GM23338 (cell line): ENCODE measurements around the gene ZFHX2. TPM values are rescaled to one million over a fixed set of nuclear protein-coding genes. Genes with fewer than 3 reads are reported as not detected.
"Not testable (repeated sequence)": the region's sequence is repeated elsewhere in the genome, so short reads cannot be mapped to it uniquely, and the experiment has no call there.

Experiments
- ATAC-seq: fragments of 200-7000 bp; cut with Tn5 transposase; 3 replicates; pipeline ENCODE4 v1.9.1; 2020
- DNase-seq: peaks from one replicate; pipeline ENCODE4 v3.0.0-alpha.2; 2015; ENCODE audit warnings: low spot score
- H2AFZ ChIP-seq: fragments of 200-600 bp; sonication (generic); 2 replicates; pipeline ENCODE4 v1.8.0; 2016; ENCODE audit warnings: antibody characterized with exemption, mild to moderate bottlenecking, moderate library complexity
- H3F3A ChIP-seq: fragments of 200-600 bp; sonication (generic); replicated peaks from 2 replicates; pipeline ENCODE4 v1.8.0; 2017; ENCODE audit warnings: antibody characterized with exemption, mixed run types, low read depth
- H3K27ac ChIP-seq: fragments of 200-600 bp; sonication (generic); 2 replicates; pipeline ENCODE4 v1.6.1; 2016; ENCODE audit warnings: low read depth
- H3K27me3 ChIP-seq: fragments of 200-600 bp; sonication (generic); 2 replicates; pipeline ENCODE4 v1.8.0; 2016; ENCODE audit warnings: mild to moderate bottlenecking, mixed run types, moderate library complexity; ENCODE audit not compliant: insufficient read depth
- H3K36me3 ChIP-seq: fragments of 200-600 bp; sonication (generic); 2 replicates; pipeline ENCODE4 v1.8.0; 2016; ENCODE audit warnings: mild to moderate bottlenecking; ENCODE audit not compliant: insufficient read depth
- H3K4me1 ChIP-seq: fragments of 200-600 bp; sonication (generic); 2 replicates; pipeline ENCODE4 v1.8.0; 2016; ENCODE audit warnings: mild to moderate bottlenecking, moderate library complexity; ENCODE audit not compliant: insufficient read depth
- H3K4me2 ChIP-seq: fragments of 200-600 bp; sonication (generic); 2 replicates; pipeline ENCODE4 v1.7.1; 2017; ENCODE audit warnings: mixed run types
- H3K4me3 ChIP-seq: fragments of 200-600 bp; sonication (generic); 2 replicates; pipeline ENCODE4 v1.6.1; 2016; ENCODE audit warnings: mixed run types
- H3K79me2 ChIP-seq: fragments of 200-600 bp; sonication (generic); replicated peaks from 2 replicates; pipeline ENCODE4 v1.8.0; 2017; ENCODE audit warnings: mild to moderate bottlenecking; ENCODE audit not compliant: insufficient read depth
- H3K9me2 ChIP-seq: fragments of 200-600 bp; sonication (generic); 2 replicates; pipeline ENCODE4 v1.8.0; 2017; ENCODE audit not compliant: insufficient read depth
- H4K20me1 ChIP-seq: fragments of 200-600 bp; sonication (generic); replicated peaks from 2 replicates; pipeline ENCODE4 v1.8.0; 2017; ENCODE audit warnings: mild to moderate bottlenecking; ENCODE audit not compliant: insufficient read depth
- H3K27ac Mint-ChIP-seq: 2 replicates; pipeline ENCODE4 v1.8.0; 2020; ENCODE audit warnings: inconsistent platforms, mild to moderate bottlenecking, moderate library complexity, mixed read lengths
- H3K27me3 Mint-ChIP-seq: 3 replicates; pipeline ENCODE4 v1.8.0; 2022; ENCODE audit warnings: low read depth, mild to moderate bottlenecking, moderate library complexity, mixed read lengths, inconsistent platforms; ENCODE audit not compliant: insufficient read depth, poor library complexity
- H3K36me3 Mint-ChIP-seq: 3 replicates; pipeline ENCODE4 v1.8.0; 2021; ENCODE audit warnings: low read depth, mild to moderate bottlenecking, inconsistent platforms, moderate library complexity, mixed read lengths
- H3K4me1 Mint-ChIP-seq: 3 replicates; pipeline ENCODE4 v1.8.0; 2020; ENCODE audit warnings: mild to moderate bottlenecking, inconsistent platforms, mixed read lengths
- H3K4me3 Mint-ChIP-seq: 3 replicates; pipeline ENCODE4 v1.8.0; 2021; ENCODE audit warnings: moderate library complexity, mild to moderate bottlenecking, inconsistent platforms, mixed read lengths
- H3K9me3 Mint-ChIP-seq: 3 replicates; pipeline ENCODE4 v1.8.0; 2020; ENCODE audit warnings: moderate library complexity, mild to moderate bottlenecking, inconsistent platforms, mixed read lengths
- polyA plus RNA-seq: library from polyadenylated mRNA; unstranded; fragments of >200 nt; fragmentation: Nextera tagmentation; extraction: Ambion mirVana; gene quantifications from 2 replicates; pipeline ENCODE4 v1.2.1, GENCODE V29; 2016
- total RNA-seq: library from RNA; depleted of rRNA; stranded (reverse); fragments of >200 nt; shearing (Covaris generic); gene quantifications from 2 replicates; pipeline ENCODE4 v1.2.3, GENCODE V29; 2014
- TF ChIP-seq, protein P1 (sequence below): fragments of 250-450 bp; sonication (Bioruptor Pico); IDR thresholded peaks from 2 replicates; pipeline ENCODE4 v1.5.0; 2020; ENCODE audit warnings: mild to moderate bottlenecking, moderate library complexity
- TF ChIP-seq, protein P2 (sequence below), 2 experiments: fragments of 200-600 bp in 1 of 2; sonication (generic) in 1 of 2; conservative IDR thresholded peaks; 2 replicates each; pipeline versions ENCODE4 v1.5.1 to v1.6.1; 2016 to 2017; ENCODE audit warnings: antibody characterized with exemption in 2 of 2, low read depth in 2 of 2, mild to moderate bottlenecking in 2 of 2, moderate library complexity in 1 of 2

ZFHX2 gene
- total and polyA plus RNA-seq, 2 experiments from 2014 or later, result 11.6 to 18.5 TPM

DNA sequence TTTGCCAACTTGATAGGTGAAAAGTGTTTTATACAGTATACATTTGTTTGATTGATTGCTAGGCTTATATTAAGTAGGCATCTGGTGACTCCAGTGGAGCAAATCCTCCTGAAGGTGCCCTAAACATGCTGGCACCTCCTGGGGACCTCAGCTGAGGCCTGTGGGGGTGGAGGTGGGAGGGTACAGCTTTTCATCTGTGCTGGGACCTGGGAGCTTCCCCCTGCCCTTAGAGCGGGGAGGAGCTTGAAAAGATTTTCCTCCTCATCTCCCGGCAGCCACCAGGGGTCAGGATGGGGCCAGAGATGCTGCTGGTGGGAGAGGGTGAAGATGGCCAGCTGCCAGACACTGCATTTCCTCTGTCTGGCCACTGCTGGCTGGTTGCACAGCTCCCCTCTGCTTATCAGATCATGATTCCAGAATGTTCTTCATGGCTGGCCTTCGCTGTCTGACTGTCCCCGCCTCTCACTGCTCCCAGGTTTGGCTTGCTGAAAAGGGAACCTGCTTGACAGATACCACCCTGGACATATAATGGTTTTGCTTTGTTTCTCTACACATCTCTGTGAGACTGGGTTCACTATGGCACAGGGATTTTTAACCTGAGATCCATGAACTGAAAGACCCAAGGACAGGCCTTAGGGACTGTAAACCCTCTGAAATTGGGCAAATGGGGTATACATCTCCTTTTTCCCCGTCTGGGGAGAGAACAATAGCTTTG, 37.5 kb upstream of the ZFHX2 start:
- Mint-ChIP-seq H3K36me3 (peaks cover under 1% of the 10 kb centered on the region; the same call in 1 of the 3 replicates), H3K9me3 (peaks cover 10% of the 10 kb centered on the region; the same call in 2 of the 3 replicates), H3K27me3 (peaks cover 7% of the 10 kb centered on the region), H3K4me1 (peaks cover 12% of the 10 kb centered on the region), H3K27ac (0 out of 2 replicates have a peak overlapping the region, but pooled peaks have one; percentile 8), H3K4me3 (no peak overlapping the region)
- H3K27me3 ChIP-seq, result no peaks in the 10 kb centered on the region
- peak overlapping the region; percentile 42; the same call in 1 of the 2 replicates for H3K4me2 ChIP-seq
- H3K36me3 ChIP-seq, result no peaks in the 10 kb centered on the region
- peak; percentile 93 for DNase-seq
- H3K4me3 ChIP-seq, result no peak overlapping the region
- H3K27ac ChIP-seq, result no peak overlapping the region
- H3K4me1 ChIP-seq, result peaks cover 4% of the 10 kb centered on the region; the same call in 1 of the 2 replicates
- ATAC-seq, result peak; percentile 99
- TF ChIP-seq, protein P1, sequence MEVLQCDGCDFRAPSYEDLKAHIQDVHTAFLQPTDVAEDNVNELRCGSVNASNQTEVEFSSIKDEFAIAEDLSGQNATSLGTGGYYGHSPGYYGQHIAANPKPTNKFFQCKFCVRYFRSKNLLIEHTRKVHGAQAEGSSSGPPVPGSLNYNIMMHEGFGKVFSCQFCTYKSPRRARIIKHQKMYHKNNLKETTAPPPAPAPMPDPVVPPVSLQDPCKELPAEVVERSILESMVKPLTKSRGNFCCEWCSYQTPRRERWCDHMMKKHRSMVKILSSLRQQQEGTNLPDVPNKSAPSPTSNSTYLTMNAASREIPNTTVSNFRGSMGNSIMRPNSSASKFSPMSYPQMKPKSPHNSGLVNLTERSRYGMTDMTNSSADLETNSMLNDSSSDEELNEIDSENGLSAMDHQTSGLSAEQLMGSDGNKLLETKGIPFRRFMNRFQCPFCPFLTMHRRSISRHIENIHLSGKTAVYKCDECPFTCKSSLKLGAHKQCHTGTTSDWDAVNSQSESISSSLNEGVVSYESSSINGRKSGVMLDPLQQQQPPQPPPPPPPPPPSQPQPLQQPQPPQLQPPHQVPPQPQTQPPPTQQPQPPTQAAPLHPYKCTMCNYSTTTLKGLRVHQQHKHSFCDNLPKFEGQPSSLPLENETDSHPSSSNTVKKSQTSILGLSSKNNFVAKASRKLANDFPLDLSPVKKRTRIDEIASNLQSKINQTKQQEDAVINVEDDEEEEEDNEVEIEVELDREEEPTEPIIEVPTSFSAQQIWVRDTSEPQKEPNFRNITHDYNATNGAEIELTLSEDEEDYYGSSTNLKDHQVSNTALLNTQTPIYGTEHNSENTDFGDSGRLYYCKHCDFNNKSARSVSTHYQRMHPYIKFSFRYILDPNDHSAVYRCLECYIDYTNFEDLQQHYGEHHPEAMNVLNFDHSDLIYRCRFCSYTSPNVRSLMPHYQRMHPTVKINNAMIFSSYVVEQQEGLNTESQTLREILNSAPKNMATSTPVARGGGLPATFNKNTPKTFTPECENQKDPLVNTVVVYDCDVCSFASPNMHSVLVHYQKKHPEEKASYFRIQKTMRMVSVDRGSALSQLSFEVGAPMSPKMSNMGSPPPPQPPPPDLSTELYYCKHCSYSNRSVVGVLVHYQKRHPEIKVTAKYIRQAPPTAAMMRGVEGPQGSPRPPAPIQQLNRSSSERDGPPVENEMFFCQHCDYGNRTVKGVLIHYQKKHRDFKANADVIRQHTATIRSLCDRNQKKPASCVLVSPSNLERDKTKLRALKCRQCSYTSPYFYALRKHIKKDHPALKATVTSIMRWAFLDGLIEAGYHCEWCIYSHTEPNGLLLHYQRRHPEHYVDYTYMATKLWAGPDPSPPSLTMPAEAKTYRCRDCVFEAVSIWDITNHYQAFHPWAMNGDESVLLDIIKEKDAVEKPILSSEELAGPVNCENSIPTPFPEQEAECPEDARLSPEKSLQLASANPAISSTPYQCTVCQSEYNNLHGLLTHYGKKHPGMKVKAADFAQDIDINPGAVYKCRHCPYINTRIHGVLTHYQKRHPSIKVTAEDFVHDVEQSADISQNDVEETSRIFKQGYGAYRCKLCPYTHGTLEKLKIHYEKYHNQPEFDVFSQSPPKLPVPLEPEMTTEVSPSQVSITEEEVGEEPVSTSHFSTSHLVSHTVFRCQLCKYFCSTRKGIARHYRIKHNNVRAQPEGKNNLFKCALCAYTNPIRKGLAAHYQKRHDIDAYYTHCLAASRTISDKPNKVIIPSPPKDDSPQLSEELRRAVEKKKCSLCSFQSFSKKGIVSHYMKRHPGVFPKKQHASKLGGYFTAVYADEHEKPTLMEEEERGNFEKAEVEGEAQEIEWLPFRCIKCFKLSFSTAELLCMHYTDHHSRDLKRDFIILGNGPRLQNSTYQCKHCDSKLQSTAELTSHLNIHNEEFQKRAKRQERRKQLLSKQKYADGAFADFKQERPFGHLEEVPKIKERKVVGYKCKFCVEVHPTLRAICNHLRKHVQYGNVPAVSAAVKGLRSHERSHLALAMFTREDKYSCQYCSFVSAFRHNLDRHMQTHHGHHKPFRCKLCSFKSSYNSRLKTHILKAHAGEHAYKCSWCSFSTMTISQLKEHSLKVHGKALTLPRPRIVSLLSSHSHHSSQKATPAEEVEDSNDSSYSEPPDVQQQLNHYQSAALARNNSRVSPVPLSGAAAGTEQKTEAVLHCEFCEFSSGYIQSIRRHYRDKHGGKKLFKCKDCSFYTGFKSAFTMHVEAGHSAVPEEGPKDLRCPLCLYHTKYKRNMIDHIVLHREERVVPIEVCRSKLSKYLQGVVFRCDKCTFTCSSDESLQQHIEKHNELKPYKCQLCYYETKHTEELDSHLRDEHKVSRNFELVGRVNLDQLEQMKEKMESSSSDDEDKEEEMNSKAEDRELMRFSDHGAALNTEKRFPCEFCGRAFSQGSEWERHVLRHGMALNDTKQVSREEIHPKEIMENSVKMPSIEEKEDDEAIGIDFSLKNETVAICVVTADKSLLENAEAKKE (CRISPR knock-in tag), result no peak
- TF ChIP-seq, protein P2, sequence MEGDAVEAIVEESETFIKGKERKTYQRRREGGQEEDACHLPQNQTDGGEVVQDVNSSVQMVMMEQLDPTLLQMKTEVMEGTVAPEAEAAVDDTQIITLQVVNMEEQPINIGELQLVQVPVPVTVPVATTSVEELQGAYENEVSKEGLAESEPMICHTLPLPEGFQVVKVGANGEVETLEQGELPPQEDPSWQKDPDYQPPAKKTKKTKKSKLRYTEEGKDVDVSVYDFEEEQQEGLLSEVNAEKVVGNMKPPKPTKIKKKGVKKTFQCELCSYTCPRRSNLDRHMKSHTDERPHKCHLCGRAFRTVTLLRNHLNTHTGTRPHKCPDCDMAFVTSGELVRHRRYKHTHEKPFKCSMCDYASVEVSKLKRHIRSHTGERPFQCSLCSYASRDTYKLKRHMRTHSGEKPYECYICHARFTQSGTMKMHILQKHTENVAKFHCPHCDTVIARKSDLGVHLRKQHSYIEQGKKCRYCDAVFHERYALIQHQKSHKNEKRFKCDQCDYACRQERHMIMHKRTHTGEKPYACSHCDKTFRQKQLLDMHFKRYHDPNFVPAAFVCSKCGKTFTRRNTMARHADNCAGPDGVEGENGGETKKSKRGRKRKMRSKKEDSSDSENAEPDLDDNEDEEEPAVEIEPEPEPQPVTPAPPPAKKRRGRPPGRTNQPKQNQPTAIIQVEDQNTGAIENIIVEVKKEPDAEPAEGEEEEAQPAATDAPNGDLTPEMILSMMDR (conservative IDR thresholded peaks at IDR 0.05; ENCODE audit: low read depth in 2 of 2), result peak; percentile 73 to 92
- peak overlapping the region; percentile 98 for H2AFZ ChIP-seq
- H3K79me2 ChIP-seq, result no peaks in the 10 kb centered on the region
- H3K9me2 ChIP-seq, result no peaks in the 10 kb centered on the region
- no peaks in the 10 kb centered on the region for H3F3A ChIP-seq
- no peaks in the 10 kb centered on the region for H4K20me1 ChIP-seq

DNA sequence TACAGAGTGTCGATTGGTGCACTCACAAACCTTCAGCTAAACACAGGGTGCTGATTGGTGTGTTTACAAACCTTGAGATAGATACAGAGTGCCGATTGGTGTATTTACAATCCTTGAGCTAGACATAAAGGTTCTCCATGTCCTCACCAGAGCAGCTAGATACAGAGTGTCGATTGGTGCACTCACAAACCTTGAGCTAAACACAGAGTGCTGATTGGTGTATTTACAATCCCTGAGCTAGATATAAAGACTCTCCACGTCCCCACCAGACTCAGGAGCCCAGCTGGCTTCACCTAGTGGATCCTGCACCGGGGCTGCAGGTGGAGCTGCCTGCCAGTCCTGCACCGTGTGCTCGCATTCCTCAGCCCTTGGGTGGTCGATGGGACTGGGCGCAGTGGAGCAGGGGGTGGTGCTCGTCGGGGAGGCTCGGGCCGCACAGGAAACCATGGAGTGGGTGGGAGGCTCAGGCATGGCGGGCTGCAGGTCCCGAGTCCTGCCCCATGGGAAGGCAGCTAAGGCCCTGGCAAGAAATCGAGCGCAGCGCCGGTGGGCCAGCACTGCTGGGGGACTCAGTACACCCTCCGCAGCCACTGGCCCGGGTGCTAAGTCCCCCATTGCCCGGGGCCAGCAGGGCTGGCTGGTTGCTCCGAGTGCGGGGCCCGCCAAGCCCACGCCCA, 33.1 kb upstream of the ZFHX2 start:
- H3K4me1 ChIP-seq, H3K27me3 ChIP-seq, H3K9me2 ChIP-seq, H3K4me3 Mint-ChIP-seq, H3K27me3 Mint-ChIP-seq, H3F3A ChIP-seq, H3K4me3 ChIP-seq, ATAC-seq, H3K36me3 ChIP-seq, H3K27ac Mint-ChIP-seq, H2AFZ ChIP-seq, H3K27ac ChIP-seq, DNase-seq, H4K20me1 ChIP-seq, H3K4me2 ChIP-seq, H3K36me3 Mint-ChIP-seq, H3K79me2 ChIP-seq: not testable (repeated sequence)
- H3K9me3 Mint-ChIP-seq, result peaks cover 17% of the 10 kb centered on the region; the same call in 2 of the 3 replicates
- peaks cover 10% of the 10 kb centered on the region for H3K4me1 Mint-ChIP-seq

DNA sequence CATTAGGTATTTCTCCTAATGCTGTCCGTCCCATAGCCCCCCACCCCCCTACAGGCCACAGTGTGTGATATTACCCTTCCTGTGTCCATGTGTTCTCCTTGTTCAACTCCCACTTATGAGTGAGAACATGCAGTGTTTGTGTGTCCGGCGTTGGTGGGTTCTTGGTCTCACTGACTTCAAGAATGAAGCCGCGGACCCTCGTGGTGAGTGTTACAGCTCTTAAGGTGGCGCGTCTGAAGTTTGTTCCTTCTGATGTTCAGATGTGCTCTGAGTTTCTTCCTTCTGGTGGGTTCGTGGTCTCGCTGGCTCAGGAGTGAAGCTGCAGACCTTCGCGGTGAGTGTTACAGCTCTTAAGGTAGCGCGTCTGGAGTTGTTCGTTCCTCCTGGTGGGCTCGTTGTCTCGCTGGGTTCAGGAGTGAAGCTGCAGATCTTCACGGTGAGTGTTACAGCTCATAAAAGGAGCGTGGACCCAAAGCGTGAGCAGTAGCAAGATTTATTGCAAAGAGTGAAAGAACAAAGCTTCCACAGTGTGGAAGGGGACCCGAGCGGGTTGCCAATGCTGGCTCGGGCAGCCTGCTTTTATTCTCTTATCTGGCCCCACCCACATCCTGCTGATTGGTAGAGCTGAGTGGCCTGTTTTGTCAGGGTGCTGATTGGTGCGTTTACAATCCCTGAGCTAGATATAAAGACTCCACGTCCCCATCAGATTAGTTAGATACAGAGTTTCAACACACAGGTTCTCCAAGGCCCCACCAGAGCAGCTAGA, 32.4 kb upstream of the ZFHX2 start:
- not testable (repeated sequence) for H3F3A ChIP-seq, H3K27me3 Mint-ChIP-seq, H3K9me2 ChIP-seq, H4K20me1 ChIP-seq, H3K27ac ChIP-seq, H3K4me3 ChIP-seq, H3K79me2 ChIP-seq, H3K27me3 ChIP-seq, H3K36me3 ChIP-seq, H3K4me2 ChIP-seq, DNase-seq, ATAC-seq, H3K4me3 Mint-ChIP-seq, H3K27ac Mint-ChIP-seq, H3K36me3 Mint-ChIP-seq, H2AFZ ChIP-seq
- H3K4me1 Mint-ChIP-seq, result peaks cover 13% of the 10 kb centered on the region
- peaks cover 17% of the 10 kb centered on the region; the same call in 2 of the 3 replicates for H3K9me3 Mint-ChIP-seq
- peaks cover 10% of the 10 kb centered on the region for H3K4me1 ChIP-seq
